DOHH2 (cell line): Measurements from ENCODE around the gene FHOD3.

Experiments used
- H3F3A ChIP-seq: fragments of 200-600 bp; sonication (generic), shearing (Covaris generic); 2 replicates; pipeline ENCODE4 v1.6.0; 2016; ENCODE audit warnings: antibody characterized with exemption, mild to moderate bottlenecking; ENCODE audit not compliant: control insufficient read depth, insufficient read depth
- H3K27ac ChIP-seq: fragments of 200-600 bp; sonication (generic); 2 replicates; pipeline ENCODE4 v1.5.1; 2014; ENCODE audit warnings: low read depth, mild to moderate bottlenecking, low read length, moderate library complexity
- H3K27me3 ChIP-seq: fragments of 200-600 bp; sonication (generic); 2 replicates; pipeline ENCODE4 v1.6.1; 2014; ENCODE audit warnings: mild to moderate bottlenecking, low read length, mixed read lengths; ENCODE audit not compliant: control insufficient read depth
- H3K36me3 ChIP-seq: fragments of 200-600 bp; sonication (generic); 2 replicates; pipeline ENCODE4 v1.6.1; 2014; ENCODE audit warnings: mild to moderate bottlenecking, low read length, moderate library complexity, mixed read lengths; ENCODE audit not compliant: control insufficient read depth
- H3K4me1 ChIP-seq: fragments of 200-600 bp; sonication (generic); 2 replicates; pipeline ENCODE4 v1.6.1; 2014; ENCODE audit warnings: mild to moderate bottlenecking, low read length, mixed read lengths; ENCODE audit not compliant: control insufficient read depth
- H3K4me2 ChIP-seq: fragments of 200-600 bp; sonication (generic); 2 replicates; pipeline ENCODE4 v1.6.0; 2014; ENCODE audit warnings: mild to moderate bottlenecking, low read length, moderate library complexity
- H3K4me3 ChIP-seq: fragments of 200-600 bp; sonication (generic); 2 replicates; pipeline ENCODE4 v1.5.1; 2014; ENCODE audit warnings: mild to moderate bottlenecking, low read length, mixed read lengths
- H3K79me2 ChIP-seq: fragments of 200-600 bp; sonication (generic); 2 replicates; pipeline ENCODE4 v1.6.1; 2014; ENCODE audit warnings: mild to moderate bottlenecking, low read length, mixed read lengths; ENCODE audit not compliant: control insufficient read depth
- H3K9me2 ChIP-seq: fragments of 200-600 bp; sonication (generic); replicated peaks from 2 replicates; pipeline ENCODE4 v1.6.1; 2014; ENCODE audit warnings: mild to moderate bottlenecking, low read length, mixed read lengths; ENCODE audit not compliant: control insufficient read depth
- H3K9me3 ChIP-seq: fragments of 200-600 bp; sonication (generic); 2 replicates; pipeline ENCODE4 v1.6.1; 2014; ENCODE audit warnings: antibody characterized with exemption, low read length, mixed read lengths; ENCODE audit not compliant: control insufficient read depth, insufficient read depth
- H4K20me1 ChIP-seq: fragments of 200-600 bp; sonication (generic); 2 replicates; pipeline ENCODE4 v1.6.0; 2014; ENCODE audit warnings: low read depth, mild to moderate bottlenecking, antibody characterized with exemption, low read length, moderate library complexity; ENCODE audit not compliant: control insufficient read depth, insufficient read depth
- EZH2phosphoT487 ChIP-seq: fragments of 200-600 bp; sonication (generic); IDR thresholded peaks from 2 replicates; pipeline ENCODE4 v1.6.1; 2017; ENCODE audit warnings: borderline replicate concordance, mild to moderate bottlenecking, antibody characterized with exemption, low read length, moderate library complexity, mixed read lengths
- TF ChIP-seq, protein P1 (sequence below): fragments of 200-600 bp; sonication (generic); IDR thresholded peaks from one replicate; pipeline ENCODE4 v1.5.1; 2014; ENCODE audit warnings: antibody characterized with exemption, mild to moderate bottlenecking, low read depth, low read length; ENCODE audit not compliant: poor library complexity, severe bottlenecking

Gene FHOD3

DNA sequence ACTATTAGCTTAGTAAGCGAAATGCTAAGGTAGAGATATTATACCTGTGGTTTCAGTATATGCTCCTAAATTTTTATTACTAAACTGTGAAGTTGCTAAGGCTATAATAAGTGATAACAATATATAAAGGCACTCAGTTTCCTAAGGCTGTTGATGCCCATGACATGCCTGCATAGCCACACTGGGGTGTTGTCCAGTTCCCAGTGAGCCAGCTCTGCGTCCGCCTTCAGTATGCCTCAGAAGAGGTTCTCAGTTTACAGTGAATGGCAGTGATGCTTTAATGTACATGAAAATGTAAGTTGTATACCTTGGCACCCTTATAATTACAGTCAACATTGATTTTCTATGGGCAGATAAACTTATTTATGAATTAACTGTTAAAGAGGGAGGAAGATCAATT, 7.2 kb downstream of the FHOD3 start:
- H3K9me2 ChIP-seq: no peaks in the 10 kb centered on the region
- no peaks in the 10 kb centered on the region for H3K9me3 ChIP-seq
- H3K4me3 ChIP-seq: no peak overlapping the region
- no peak overlapping the region for H3K4me2 ChIP-seq
- H3K79me2 ChIP-seq: no peaks in the 10 kb centered on the region
- TF ChIP-seq EZH2phosphoT487: no peak
- TF ChIP-seq, protein P1, sequence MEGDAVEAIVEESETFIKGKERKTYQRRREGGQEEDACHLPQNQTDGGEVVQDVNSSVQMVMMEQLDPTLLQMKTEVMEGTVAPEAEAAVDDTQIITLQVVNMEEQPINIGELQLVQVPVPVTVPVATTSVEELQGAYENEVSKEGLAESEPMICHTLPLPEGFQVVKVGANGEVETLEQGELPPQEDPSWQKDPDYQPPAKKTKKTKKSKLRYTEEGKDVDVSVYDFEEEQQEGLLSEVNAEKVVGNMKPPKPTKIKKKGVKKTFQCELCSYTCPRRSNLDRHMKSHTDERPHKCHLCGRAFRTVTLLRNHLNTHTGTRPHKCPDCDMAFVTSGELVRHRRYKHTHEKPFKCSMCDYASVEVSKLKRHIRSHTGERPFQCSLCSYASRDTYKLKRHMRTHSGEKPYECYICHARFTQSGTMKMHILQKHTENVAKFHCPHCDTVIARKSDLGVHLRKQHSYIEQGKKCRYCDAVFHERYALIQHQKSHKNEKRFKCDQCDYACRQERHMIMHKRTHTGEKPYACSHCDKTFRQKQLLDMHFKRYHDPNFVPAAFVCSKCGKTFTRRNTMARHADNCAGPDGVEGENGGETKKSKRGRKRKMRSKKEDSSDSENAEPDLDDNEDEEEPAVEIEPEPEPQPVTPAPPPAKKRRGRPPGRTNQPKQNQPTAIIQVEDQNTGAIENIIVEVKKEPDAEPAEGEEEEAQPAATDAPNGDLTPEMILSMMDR: no peak
- no peaks in the 10 kb centered on the region for H3K36me3 ChIP-seq
- H4K20me1 ChIP-seq: no peaks in the 10 kb centered on the region
- H3K27me3 ChIP-seq: peaks cover 18% of the 10 kb centered on the region
- no peaks in the 10 kb centered on the region for H3F3A ChIP-seq
- H3K27ac ChIP-seq: no peak overlapping the region
- H3K4me1 ChIP-seq: no peaks in the 10 kb centered on the region

DNA sequence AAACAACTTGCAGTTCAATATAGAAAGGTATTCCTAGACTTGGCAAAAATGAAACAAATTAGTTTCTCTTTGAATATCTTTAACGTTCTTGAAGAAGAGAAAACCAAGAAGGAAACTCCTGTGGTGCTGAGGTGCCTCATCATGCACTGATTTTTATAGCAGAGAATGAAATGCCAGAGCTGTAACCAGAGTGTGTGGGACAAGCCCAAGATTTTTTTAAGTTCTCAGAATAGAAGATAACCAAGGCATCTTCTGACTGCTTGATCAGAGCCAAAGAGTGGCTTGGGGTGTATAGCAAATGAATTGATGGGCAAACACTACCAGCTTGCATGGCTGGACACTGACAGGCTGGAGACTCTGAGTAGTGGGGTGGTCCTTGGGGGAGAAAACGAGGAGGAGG, 7.9 kb downstream of the FHOD3 start:
- Histone ChIP-seq H3K4me1 (no peaks in the 10 kb centered on the region), H3K4me2 (no peak overlapping the region), H3K79me2 (no peaks in the 10 kb centered on the region), H3K27me3 (peaks cover 20% of the 10 kb centered on the region), H4K20me1 (no peaks in the 10 kb centered on the region), H3K4me3 (no peak overlapping the region), H3K36me3 (no peaks in the 10 kb centered on the region), H3K27ac (no peak overlapping the region), H3F3A (no peaks in the 10 kb centered on the region), H3K9me3 (no peaks in the 10 kb centered on the region), H3K9me2 (no peaks in the 10 kb centered on the region)
- TF ChIP-seq EZH2phosphoT487: no peak

DNA sequence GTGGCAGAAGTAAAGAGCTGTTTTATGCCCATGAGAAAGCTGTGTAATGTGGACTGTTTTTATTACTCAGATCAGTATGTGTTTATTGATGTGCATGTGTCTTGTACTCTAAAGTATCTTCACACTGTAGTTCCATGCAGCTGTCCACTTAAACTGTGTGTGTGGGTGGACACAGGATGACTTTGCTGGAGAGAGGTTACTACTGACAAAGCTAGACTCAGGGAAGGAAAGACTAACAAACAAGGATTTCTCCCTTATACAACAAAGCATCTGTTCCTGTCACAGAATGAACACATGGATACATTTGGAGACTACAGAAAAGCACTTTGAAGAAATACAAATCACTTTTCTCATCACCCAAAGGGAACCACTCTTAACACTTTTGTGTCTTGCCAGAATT, 10.0 kb downstream of the FHOD3 start:
- Histone ChIP-seq H3F3A (no peaks in the 10 kb centered on the region), H3K36me3 (no peaks in the 10 kb centered on the region), H4K20me1 (no peaks in the 10 kb centered on the region), H3K4me2 (no peak overlapping the region), H3K4me1 (no peaks in the 10 kb centered on the region), H3K9me2 (no peaks in the 10 kb centered on the region), H3K9me3 (no peaks in the 10 kb centered on the region), H3K27ac (no peak overlapping the region), H3K4me3 (no peak overlapping the region), H3K27me3 (peaks cover 13% of the 10 kb centered on the region), H3K79me2 (no peaks in the 10 kb centered on the region)
- TF ChIP-seq EZH2phosphoT487: no peak
- TF ChIP-seq, protein P1: no peak

DNA sequence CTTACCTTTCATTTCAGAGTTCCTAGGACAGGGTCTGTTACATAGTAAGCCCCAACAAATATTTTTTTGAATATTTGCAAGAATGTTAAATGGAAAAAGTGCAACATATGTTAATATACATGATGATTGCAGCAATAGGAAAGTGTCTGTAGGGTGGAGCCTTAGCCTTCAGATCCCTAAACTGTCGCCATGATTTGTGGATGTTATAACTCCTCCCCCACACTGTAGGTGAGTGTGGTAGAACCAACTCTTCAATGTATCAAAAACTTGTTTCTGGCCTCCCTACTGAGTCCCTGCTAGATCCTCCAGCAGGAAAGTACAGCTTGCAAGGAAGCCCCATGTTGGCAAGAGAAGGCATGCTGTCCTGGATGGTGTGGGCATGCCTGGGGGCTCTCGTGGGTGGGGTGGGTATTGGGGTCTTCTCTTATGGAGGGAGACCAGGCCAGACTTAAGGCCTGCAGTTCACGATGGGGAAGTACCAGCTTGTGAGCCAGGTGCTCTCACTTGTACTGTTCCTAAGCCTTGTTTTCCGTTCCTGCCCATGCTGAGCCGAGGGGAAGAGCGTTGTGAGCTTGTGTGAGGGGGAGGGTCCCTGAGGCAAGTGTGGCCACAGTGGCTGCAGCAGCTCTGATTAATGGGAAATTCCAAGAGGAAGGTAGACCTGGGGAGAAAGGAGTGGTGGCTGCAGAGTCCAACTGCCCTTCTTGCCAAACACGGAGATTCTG, 11.4 kb downstream of the FHOD3 start:
- Histone ChIP-seq H3K4me1 (no peaks in the 10 kb centered on the region), H3K36me3 (no peaks in the 10 kb centered on the region), H3K9me2 (no peaks in the 10 kb centered on the region), H3K27ac (no peak overlapping the region), H3F3A (no peaks in the 10 kb centered on the region), H3K4me2 (no peak overlapping the region), H3K27me3 (peaks cover 13% of the 10 kb centered on the region), H3K4me3 (no peak overlapping the region), H4K20me1 (no peaks in the 10 kb centered on the region), H3K9me3 (no peaks in the 10 kb centered on the region), H3K79me2 (no peaks in the 10 kb centered on the region)
- no peak for TF ChIP-seq EZH2phosphoT487
- TF ChIP-seq, protein P1: no peak
